ENCODE measurements around the gene LRRC36. TPM values are rescaled to one million over a fixed set of nuclear protein-coding genes. Genes with fewer than 3 reads are reported as not detected.

The LRRC36 gene
- total RNA-seq, 2 donors from 2014 or later = 1.6 to 7.0 TPM

- DNase-seq (no peak), ATAC-seq (no peak)
- Histone ChIP-seq H3K9me3 (no peaks in the 10 kb centered on the region), H3K36me3 (replicated peaks in 1 of 2; ENCODE audit: insufficient read depth in 1 of 2, low read depth in 2 of 2) (no peaks in the 10 kb centered on the region), H3K4me3 (no peak overlapping the region), H3K27me3 (no peaks in the 10 kb centered on the region), H3K27ac (no peak overlapping the region), H3K4me1 (peaks cover 54% of the 10 kb centered on the region)
- intact Hi-C loops (cut with DNase I) = loop anchor here (5.0 kb wide), 1 partner anchor 40 kb away; no protein-coding TSS in a partner anchor
- WGBS, 2 donors = 72 to 78% methylated on average over 7 of the region's 7 CpGs
- TF ChIP-seq CTCF (IDR thresholded peaks at IDR 0.05) (no peak), POLR2A (IDR thresholded peaks at IDR 0.05) (no peak)
Measured at GRCh38 chr16:67426950-67427349, 100.3 kb downstream of the LRRC36 start.

GRCh38 chr16:67428146-67428731 lies 101.6 kb downstream of the LRRC36 start:
- WGBS, 2 donors = 10 to 14% methylated on average over 8 to 11 of the region's 11 CpGs
- Histone ChIP-seq H3K4me3 (no peak overlapping the region), H3K9me3 (no peaks in the 10 kb centered on the region), H3K27me3 (no peaks in the 10 kb centered on the region), H3K36me3 (replicated peaks in 1 of 2; ENCODE audit: insufficient read depth in 1 of 2, low read depth in 2 of 2) (no peaks in the 10 kb centered on the region), H3K4me1 (peaks cover 55% of the 10 kb centered on the region), H3K27ac (no peak overlapping the region)
- intact Hi-C loops (cut with DNase I) = loop anchor here (5.0 kb wide), 1 partner anchor 39 kb away; no protein-coding TSS in a partner anchor
- DNase-seq = peak; percentile 82 to 87 (median 86)
- TF ChIP-seq CTCF (IDR thresholded peaks at IDR 0.05) (peak; percentile 78 to 93 (median 90)), POLR2A (IDR thresholded peaks at IDR 0.05) (no peak)
- ATAC-seq = peak; percentile 53

- no peaks in the 10 kb centered on the region for H3K9me3 ChIP-seq
- TF ChIP-seq POLR2A (IDR thresholded peaks at IDR 0.05) = no peak
- DNase-seq = no peak
- H3K27ac ChIP-seq = no peak overlapping the region
- no peak for ATAC-seq
- H3K36me3 ChIP-seq (replicated peaks in 1 of 2; ENCODE audit: insufficient read depth in 1 of 2, low read depth in 2 of 2) = no peaks in the 10 kb centered on the region
- no peaks in the 10 kb centered on the region for H3K27me3 ChIP-seq
- peaks cover 46% of the 10 kb centered on the region for H3K4me1 ChIP-seq
- intact Hi-C loops (cut with DNase I) = loop anchor here (5.0 kb wide), 1 partner anchor 38 kb away; no protein-coding TSS in a partner anchor
- no peak overlapping the region for H3K4me3 ChIP-seq
- WGBS, 2 donors = 91 to 92% methylated on average over 3 of the region's 3 CpGs
Measured at GRCh38 chr16:67429053-67429798, 102.6 kb downstream of the LRRC36 start.

GRCh38 chr16:67429799-67430503 lies 103.3 kb downstream of the LRRC36 start:
- Histone ChIP-seq H3K36me3 (replicated peaks in 1 of 2; ENCODE audit: insufficient read depth in 1 of 2, low read depth in 2 of 2) (no peaks in the 10 kb centered on the region), H3K27ac (peak overlapping the region; percentile 68 to 90 (median 88)), H3K4me1 (peaks cover 38% of the 10 kb centered on the region), H3K4me3 (peak overlapping the region in 1 of 2 donors; percentile 1), H3K27me3 (no peaks in the 10 kb centered on the region), H3K9me3 (no peaks in the 10 kb centered on the region)
- WGBS, 2 donors = 43% methylated on average over 13 of the region's 13 CpGs; no CpG with 5 or more reads in 1 of the 2 donors
- ATAC-seq (no peak), DNase-seq (no peak)
- TF ChIP-seq POLR2A (IDR thresholded peaks at IDR 0.05) (no peak), CTCF (IDR thresholded peaks at IDR 0.05) (no peak)
- intact Hi-C loops (cut with DNase I) = loop anchor here (5.0 kb wide), 1 partner anchor 37 kb away; no protein-coding TSS in a partner anchor

GRCh38 chr16:67430504-67430976 lies 103.9 kb downstream of the LRRC36 start:
- WGBS, 2 donors = 0% methylated on average over 53 of the region's 53 CpGs; no CpG with 5 or more reads in 1 of the 2 donors
- ATAC-seq (peak; percentile 49), DNase-seq (no peak)
- no peaks in the 10 kb centered on the region for H3K27me3 ChIP-seq
- H3K9me3 ChIP-seq = no peaks in the 10 kb centered on the region
- intact Hi-C loops (cut with DNase I) = no loop called here
- H3K4me1 ChIP-seq = peaks cover 35% of the 10 kb centered on the region
- peak overlapping the region; percentile 1 to 11 for H3K4me3 ChIP-seq
- H3K27ac ChIP-seq = peak overlapping the region; percentile 68 to 90 (median 88)
- peak in 3 of 7 experiments; percentile 15 to 31 (median 21) for TF ChIP-seq CTCF (IDR thresholded peaks at IDR 0.05)
- peak; percentile 11 to 53 (median 46) for TF ChIP-seq POLR2A (IDR thresholded peaks at IDR 0.05)
- H3K36me3 ChIP-seq (replicated peaks in 1 of 2; ENCODE audit: insufficient read depth in 1 of 2, low read depth in 2 of 2) = no peaks in the 10 kb centered on the region
